ENCODE data around the gene EPM2A. TPM values are rescaled to one million over a fixed set of nuclear protein-coding genes. Genes with fewer than 3 reads are reported as not detected.

Gene EPM2A
- total and polyA plus RNA-seq, 2 donors (not counting 3 experiments of a cell fraction or from before 2014, with no cell fraction given), result 3.1 to 4.8 TPM

DNA sequence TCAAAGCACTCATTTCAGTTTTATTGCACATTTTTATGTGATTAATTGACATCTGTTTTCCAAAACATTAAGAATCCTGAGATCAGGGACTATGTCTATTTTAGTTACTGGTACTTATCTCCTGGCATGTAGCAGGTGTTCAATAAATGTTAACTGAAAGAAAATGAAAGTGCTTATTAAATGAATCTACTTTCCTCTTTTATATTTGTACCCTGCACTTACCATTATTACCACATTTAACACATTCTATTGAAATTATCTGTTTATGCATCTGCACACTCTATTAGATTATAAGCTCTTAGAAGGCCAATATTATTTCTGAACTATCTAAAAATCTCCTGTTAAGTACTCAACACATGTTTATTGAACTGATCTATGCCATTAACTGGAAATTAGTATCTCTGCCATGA lies 131.9 kb downstream of the EPM2A start:
- Histone ChIP-seq H3K79me2 (ENCODE audit: control insufficient read depth, insufficient read depth, low read length) (no peaks in the 10 kb centered on the region), H3K4me3 (replicated peaks in 1 of 3; ENCODE audit: insufficient read depth in 1 of 3, low read depth in 1 of 3, low read length in 3 of 3) (no peak overlapping the region), H3K4me2 (ENCODE audit: insufficient read depth, low read length) (no peak overlapping the region), H3K36me3 (ENCODE audit: control insufficient read depth in 2 of 2, extremely low read depth in 1 of 2, insufficient read depth in 2 of 2, low read length in 2 of 2) (no peaks in the 10 kb centered on the region), H3K27ac (ENCODE audit: insufficient read depth, low read depth, low read length) (no peak overlapping the region), H3K9me1 (replicated peaks; ENCODE audit: control insufficient read depth, extremely low read depth, insufficient read depth, low read length) (no peaks in the 10 kb centered on the region), H4K20me1 (replicated peaks; ENCODE audit: control insufficient read depth, extremely low read depth, insufficient read depth, low read length) (no peaks in the 10 kb centered on the region), H3K27me3 (ENCODE audit: control insufficient read depth in 2 of 2, insufficient read depth in 2 of 2, low read length in 2 of 2) (no peaks in the 10 kb centered on the region), H3K9ac (replicated peaks; ENCODE audit: extremely low read depth, insufficient read depth, low read length) (no peak overlapping the region), H2AFZ (ENCODE audit: low read depth, low read length) (no peak overlapping the region), H3K4me1 (ENCODE audit: control insufficient read depth, extremely low read depth, insufficient read depth, low read length) (no peaks in the 10 kb centered on the region), H3K9me3 (replicated peaks; ENCODE audit: control insufficient read depth, insufficient read depth, low read length) (no peaks in the 10 kb centered on the region)
- dilution Hi-C loops (cut with MboI; ENCODE audit: extremely low pct_ligation_motif_present, low sequenced_read_pairs) (no loop called here), intact Hi-C loops (cut with micrococcal nuclease) (no loop called here)
- ChIA-PET POLR2A (no interaction called here), CTCF (interaction anchor here (0.9 to 5.4 kb wide), 3 partner anchors 10 to 100 kb away, joined by 3 to 17 read pairs (median 3); no protein-coding TSS in a partner anchor)
- no peak for DNase-seq (ENCODE audit: low read depth, low spot score)
- BruUV-seq (replicated peaks), result no TSS peak
- no peak for FAIRE-seq
- TF ChIP-seq POLR2A (IDR thresholded peaks at IDR 0.05; ENCODE audit: low read depth, low read length) (no peak), POLR2AphosphoS5 (IDR thresholded peaks at IDR 0.05; ENCODE audit: insufficient read depth, low read depth, low read length) (no peak), JUN (IDR thresholded peaks at IDR 0.05; ENCODE audit: borderline replicate concordance, insufficient read depth, insufficient read length, low read depth) (no peak), GATA2 (IDR thresholded peaks at IDR 0.05; ENCODE audit: insufficient read depth, insufficient read length, low read depth, low read length) (no peak), MYC (IDR thresholded peaks at IDR 0.05; ENCODE audit: low read depth, low read length) (no peak), FOS (IDR thresholded peaks at IDR 0.05; ENCODE audit: borderline replicate concordance, insufficient read depth, low read length) (no peak), EZH2 (IDR thresholded peaks at IDR 0.05; ENCODE audit: borderline replicate concordance, low read depth, low read length, severe bottlenecking) (no peak)
- TF ChIP-seq, protein P1, sequence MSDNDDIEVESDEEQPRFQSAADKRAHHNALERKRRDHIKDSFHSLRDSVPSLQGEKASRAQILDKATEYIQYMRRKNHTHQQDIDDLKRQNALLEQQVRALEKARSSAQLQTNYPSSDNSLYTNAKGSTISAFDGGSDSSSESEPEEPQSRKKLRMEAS (IDR thresholded peaks at IDR 0.05; ENCODE audit: insufficient read depth, insufficient read length), result no peak
- TF ChIP-seq, protein P2, sequence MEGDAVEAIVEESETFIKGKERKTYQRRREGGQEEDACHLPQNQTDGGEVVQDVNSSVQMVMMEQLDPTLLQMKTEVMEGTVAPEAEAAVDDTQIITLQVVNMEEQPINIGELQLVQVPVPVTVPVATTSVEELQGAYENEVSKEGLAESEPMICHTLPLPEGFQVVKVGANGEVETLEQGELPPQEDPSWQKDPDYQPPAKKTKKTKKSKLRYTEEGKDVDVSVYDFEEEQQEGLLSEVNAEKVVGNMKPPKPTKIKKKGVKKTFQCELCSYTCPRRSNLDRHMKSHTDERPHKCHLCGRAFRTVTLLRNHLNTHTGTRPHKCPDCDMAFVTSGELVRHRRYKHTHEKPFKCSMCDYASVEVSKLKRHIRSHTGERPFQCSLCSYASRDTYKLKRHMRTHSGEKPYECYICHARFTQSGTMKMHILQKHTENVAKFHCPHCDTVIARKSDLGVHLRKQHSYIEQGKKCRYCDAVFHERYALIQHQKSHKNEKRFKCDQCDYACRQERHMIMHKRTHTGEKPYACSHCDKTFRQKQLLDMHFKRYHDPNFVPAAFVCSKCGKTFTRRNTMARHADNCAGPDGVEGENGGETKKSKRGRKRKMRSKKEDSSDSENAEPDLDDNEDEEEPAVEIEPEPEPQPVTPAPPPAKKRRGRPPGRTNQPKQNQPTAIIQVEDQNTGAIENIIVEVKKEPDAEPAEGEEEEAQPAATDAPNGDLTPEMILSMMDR (IDR thresholded peaks at IDR 0.05; ENCODE audit: extremely low read depth in 1 of 2, insufficient read depth in 1 of 2, low read depth in 1 of 2, low read length in 2 of 2), result no peak
